ENCODE measurements around the gene AJAP1. TPM values are rescaled to one million over a fixed set of nuclear protein-coding genes. Genes with fewer than 3 reads are reported as not detected.

AJAP1 gene
- total RNA-seq, 1 experiment from 2014 or later = not detected

DNA sequence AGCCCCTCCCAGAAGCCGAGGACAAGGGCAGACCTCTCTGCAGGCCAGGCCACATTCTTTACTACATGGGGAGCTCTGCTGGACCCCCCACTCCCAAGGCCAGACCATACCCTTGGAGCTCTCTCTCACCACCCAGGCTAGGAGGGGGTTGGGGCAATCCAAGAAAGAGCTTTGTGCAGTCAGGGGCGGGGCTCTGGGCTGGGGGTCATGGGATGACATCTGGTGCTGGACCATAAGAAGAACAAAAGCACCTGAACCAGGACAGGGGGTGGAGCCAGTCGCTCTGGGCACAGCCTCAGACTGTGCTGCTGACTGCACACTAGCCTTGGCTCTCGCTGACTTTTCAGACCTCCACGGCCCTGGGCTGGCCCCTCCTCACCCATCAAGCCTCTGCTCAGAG is 23.1 kb upstream of the AJAP1 start:
- no peak for DNase-seq (ENCODE audit: low spot score)

DNA sequence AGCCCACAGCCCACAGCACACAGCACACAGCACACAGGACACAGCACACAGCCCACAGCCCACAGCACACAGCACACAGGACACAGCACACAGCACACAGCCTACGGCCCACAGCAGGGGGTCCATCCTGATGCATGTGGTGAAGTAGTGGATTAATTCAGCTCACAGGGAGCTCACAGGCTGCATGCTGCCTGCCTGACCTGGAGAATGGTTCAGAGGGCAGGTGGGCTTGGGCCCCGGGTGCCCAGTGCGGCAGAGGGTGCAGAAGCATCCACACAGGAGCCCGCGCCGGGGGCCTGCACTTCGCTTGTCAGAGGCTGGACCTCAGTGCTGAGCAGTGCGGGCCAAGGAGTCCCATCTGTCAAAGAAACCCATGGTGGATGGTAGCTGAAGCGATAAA is 21.1 kb upstream of the AJAP1 start:
- DNase-seq (ENCODE audit: low spot score) = no peak

DNA sequence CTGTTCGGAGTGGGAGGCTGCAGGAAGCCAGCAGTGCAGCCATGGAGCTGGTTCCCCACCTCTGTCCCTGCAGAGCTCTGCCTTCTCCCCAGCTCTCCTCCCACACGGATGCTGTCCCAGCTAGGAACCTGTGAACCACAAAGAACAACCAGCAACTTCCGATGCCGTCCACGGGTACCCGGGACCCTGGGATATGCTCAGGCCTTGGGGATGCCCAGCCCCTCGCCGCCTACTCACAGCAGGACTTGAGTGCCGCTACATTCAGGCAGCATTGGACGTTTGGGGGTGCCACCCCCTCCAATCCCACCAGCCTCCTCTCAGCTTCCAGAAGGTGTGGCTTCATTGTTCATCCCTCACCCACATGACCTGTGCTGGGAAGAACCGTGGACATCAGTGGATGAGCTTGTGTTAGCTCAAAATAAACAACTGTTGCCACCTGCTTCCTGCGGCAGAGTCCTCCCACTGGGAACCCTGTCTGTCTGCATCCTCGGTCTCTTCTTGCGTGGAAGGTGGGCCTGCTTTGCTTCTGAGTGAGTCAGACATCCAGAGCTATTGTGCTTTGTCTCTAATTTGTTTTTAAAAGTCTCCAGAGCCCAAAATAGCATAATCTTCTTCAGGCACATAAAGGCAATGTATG is 20.1 kb upstream of the AJAP1 start:
- no peak for DNase-seq (ENCODE audit: low spot score)

DNA sequence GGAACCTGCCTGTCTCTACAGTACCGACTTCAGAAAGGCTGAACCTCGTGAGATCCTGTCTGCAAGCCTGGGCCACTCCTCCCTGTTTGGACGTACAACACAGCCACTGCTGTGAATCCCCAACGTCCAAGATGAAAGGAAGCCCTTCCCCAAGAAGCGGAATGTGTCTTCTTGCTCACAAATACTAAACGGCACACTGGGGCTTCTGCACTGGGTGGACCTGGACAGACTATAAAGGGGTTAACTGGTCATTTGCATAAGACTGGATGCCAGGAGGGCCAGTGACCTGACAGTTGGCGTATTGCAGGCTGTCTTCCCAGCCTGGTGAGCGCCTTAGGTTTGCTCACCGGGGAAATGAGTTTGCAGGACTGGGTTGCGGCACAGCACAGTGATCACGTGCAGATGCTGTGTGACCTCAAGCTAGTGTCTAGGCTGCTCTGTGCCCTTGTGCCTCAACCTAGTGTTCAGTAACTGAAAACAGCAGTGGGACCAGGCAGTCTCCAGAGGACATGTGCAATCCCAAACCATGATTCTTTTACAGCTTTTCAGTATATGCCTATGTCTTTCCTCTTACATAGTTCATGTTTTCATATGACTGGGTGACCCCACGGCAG is 19.5 kb upstream of the AJAP1 start:
- no peak for DNase-seq (ENCODE audit: low spot score)

DNA sequence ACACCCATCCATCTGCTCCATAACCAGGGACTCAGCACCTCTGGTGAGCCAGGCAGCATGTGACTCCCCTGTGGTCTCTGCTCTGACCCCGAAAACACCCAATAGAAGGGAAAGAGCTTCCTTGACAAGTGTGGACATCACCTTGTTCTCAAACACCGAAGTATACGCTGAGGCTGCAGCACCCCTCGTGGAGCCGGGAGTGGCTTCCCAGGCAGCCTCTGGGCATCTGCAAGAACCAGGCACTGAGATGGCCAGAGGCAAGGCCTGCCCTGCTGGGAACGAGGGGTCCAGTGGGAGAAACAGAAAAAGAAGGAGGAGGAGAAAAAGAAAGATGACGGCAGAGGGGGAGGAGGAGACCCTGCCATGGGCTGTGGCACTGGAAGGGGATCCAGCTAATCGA is 18.2 kb upstream of the AJAP1 start:
- no peak for DNase-seq (ENCODE audit: low spot score)

DNA sequence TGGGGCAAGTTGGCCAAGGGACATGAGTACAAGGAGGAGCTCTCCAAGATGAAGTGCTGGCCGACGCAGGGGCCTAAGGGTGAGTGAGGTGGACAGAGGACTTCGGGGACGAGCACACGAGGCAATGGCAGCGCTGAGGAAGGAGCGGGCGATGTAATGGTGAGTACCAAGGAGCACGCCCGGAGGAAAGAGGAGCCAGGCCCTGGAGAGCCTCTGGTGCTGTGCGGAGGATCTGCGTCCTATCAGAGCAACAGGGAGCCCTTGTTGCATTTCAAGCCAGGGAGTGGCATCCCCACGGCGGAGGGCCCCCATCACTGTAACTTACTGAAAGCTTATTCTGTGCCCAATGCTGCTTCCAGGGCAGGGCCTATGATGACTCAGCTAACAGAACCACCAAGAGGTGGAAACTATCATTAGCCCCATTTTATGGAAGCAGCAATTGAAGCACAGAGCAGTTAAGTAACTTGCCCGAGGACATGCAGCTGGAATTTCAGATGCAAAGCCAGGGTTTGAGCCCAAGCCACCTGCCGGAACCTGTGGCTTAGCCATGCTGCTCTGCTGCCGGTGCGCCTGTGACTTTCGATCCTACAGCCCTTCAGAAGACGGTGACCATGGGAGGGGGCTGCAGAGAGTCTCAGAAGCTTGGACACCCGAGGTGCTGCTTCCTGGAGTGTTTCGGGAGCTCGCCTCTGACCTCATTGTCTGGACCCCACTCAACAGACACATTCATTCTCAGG is 17.6 kb upstream of the AJAP1 start:
- no peak for DNase-seq (ENCODE audit: low spot score)

DNA sequence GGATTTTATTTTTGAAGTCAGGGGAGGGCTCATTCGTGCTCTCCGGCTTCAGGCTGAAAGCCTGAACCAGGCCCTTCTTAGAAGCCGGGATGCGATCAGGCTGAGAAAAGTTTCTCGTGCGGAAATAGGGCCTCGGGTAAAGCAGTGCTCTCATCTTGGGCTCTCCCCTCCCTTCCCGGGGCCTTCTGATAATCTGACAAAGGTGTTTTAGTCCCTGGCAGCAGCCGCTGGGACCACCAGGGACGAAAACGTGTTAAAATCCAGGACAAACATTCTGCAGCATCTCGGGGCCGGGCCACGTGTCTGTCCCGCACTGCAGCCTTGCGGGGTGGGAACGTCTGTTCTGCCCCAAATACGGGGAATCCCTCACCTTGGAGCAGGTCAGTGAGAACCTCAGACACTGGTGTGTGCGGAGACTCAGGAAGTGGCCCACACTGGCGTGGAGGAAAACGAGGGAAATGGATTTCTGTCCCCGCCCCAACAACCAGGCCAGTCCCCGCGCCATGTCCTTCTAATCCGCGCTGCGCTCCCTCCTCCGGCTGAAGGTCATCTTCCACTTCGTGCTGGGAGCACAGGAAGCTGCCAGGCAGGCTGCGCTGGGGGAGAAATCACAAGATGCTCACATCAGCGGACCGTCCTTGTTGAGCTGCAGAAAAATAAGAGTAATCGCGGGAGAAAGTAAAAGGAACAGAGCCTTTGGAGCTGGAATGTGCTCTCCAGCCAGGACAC is 16.6 kb upstream of the AJAP1 start:
- DNase-seq (ENCODE audit: low spot score) = no peak

DNA sequence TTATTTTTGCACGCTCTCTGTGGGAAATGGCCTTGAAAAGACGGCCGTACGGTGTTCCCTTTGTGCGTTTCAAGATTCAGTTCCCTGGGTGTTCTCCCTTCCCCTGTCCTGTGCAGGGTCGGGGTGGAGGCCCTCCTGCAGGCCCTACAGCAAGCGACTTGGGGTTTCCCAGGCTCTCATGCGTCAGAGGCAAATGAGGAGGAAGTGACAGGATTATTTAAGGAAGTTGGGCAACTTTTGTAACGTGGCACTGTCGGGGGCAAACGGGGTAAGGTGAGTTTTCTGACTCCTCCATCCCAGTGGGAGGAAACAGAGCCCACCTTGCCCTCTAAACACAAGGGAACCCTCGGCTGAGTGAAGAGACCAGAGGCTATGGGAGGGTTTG is 16.1 kb upstream of the AJAP1 start:
- no peak for DNase-seq (ENCODE audit: low spot score)

DNA sequence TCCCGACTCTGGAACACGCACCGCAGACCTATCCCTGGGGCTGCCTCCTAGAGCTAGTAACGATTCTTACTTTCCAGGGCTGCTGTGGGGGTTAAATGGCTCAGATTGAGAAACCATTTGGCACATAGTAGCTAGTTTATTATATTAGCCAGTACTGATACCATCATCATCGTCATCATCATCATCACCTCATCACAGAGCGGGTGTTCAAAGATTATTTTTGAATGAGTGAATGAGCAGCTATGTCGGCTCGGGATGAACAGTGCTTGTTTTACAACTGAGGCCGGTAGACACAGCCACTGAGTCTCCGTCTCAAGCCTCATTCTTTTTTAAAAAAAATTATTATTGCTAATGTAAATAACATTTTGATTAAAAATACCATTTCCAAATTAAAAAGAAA is 13.5 kb upstream of the AJAP1 start:
- no peak for DNase-seq (ENCODE audit: low spot score)

DNA sequence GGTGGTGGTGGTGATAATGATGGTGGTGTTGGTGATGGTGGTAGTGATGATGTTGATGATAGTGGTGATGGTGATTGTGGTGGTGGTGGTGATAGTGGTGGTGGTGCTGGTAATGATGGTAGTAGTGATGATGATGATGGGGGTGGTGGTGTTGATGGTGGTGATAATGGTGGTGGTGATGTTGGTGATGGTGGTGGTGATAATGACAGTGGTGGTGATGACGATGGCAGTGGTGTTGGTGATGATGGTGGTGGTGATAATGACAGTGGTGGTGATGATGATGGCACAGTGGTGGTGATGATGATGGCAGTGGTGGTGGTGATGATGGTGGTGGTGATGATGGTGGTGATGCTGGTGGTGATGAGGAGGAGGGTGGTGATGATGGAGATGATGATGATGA is 7.0 kb upstream of the AJAP1 start:
- no peak for DNase-seq (ENCODE audit: low spot score)

DNA sequence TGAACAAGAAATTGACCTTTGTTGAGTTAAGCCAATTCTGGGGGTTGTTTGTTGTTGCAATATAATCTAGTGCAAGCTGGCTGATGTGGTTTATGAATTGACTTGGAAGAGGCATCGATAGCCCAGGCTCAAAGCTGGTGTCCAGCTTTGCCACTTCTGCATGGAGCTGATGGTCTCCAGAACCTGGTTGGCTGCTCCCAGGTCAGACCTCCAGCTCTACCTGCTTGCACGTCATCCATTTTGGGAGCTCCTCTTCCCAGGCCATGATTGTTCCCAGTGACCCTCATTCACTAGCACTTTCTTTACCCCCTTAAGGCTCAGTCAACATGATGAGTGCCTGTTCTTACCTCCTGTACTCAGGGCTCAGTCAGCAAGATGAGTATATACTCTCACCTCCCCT is 5.8 kb upstream of the AJAP1 start:
- DNase-seq (ENCODE audit: low spot score) = no peak

DNA sequence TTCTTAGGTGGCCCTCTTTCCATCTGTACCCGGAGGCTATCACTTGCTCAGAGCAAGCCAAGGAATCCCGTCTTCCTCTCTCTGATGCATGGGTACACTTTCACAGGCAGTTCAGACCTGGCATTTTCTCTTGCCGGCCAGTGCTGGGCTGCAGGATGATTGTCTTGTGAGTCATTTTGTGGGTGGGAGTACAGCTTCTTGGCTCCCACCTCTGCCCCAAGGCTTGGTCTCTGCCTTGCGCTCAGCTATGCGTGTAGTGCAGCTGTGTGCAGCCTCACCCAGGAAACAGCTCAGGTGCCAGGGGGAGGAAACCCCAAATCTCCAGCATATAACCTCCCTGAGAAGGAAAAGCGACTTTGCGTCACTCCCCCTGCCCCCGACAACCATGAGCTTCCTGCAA is 3.9 kb upstream of the AJAP1 start:
- no peak for DNase-seq (ENCODE audit: low spot score)

DNA sequence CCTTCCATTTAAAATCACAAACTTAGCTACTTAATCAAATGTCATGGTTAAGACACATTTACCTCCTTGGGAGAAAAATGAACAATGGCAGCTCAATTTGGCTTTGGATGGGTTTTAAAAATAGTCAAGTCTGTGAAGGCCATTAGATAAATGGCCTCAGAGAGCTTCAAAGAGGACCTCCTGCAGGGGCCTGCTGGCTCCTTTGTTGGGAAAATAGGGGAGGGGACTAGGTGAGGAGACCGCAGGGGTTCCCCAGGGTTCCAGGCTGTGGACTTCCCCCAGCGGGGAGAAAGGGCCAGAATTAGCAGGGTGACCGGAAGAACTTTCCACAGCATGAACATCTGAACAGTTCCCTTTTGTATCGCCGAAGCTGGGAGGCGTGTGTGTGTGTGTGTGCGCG is 3.4 kb upstream of the AJAP1 start:
- DNase-seq (ENCODE audit: low spot score) = no peak

DNA sequence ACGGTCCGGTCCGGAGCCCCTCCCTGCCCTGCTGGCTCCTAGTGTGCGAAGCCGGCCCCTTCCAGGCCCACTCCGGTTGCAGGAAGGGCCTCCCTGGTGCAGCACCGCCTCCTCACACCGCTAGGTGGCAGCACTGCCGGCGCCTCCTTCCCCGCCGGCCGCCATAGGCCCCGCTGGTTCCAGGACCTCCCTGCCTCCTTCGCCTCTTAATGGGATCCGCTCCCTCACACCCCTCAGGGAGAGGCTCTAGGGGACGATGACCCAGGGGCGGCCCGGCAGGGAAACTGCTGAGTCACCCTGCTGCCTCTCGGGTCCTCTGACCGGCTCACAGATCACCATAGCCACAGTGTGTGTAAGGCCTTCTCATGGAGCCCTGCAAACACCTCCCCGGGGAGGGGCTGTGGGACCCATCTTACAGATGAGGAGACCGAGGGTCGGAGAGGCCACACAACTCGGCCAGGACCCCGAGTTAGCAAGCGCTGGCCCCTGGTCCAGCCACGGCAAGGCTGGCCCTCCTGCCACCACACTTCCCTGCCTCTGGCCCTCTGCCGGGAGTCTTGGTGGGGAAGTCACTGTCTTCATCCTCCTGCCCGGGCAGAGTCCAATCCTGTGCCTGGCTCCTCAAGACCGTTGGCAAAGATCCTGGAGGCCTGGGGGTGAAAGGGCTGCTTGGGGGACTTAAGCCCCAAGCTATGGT is 1.6 kb upstream of the AJAP1 start:
- DNase-seq (ENCODE audit: low spot score) = peak; percentile 19

DNA sequence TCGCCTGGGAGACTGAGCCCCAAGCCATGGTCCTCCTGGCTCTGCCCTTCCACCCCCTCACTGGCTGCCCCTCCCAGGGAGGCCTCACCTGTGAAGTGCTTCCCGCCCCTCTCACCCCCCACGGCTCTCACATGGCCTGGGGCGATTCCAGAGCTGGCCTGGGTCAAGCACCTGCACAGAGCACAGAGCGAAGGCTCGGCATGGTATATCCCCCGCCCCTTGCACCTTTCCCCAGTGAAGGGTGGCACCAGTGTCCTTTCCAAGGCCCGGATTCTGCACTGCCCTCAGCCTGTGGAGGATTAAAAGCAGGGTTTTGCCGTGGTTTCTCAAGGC is 1.1 kb upstream of the AJAP1 start:
- DNase-seq (ENCODE audit: low spot score) = no peak

DNA sequence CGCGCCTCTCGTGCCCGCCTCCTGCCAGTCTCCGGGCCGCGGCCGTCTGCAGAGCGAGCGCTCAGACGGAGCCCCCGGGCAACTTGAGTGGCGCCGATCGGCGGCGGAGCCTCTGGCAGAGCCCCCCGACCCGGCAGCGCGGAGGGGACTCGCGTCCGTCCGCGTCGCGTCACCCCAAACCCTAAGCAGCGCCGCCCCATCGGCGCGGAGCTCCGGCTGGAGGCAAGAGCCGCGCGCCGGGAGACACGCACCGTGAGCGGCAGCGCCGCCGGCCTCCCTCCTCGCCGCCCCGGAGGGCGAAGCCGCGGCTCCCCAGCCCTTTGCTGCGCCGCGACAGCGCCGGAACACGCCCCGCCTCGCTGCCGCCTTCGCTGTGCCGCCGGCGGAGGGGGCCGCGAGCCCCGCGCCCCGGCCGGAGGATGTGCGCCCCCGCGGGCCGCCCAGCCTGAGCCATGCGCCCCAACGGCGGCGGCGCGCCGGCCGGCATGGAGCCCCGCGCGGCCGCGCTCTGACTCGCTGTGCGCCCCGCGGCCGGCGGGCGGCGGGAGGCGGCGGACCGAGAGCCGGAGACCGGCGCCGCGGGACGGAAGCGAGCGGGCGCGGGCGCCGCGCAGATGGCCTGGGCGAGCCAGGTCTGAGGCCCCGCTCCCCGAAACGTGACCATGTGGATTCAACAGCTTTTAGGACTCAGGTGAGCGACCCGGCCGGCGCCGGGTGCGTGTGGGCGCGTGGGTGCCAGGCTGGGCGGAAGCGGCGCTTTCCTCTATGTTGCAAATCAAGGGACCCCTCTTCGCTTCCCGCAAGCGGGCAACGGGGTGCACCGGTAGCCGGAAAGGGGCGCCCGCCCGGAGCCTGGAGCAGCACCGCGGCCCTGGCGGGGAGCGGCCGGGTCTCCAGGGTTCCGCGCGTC is 610 bp downstream of the AJAP1 start:
- no peak for DNase-seq (ENCODE audit: low spot score)

DNA sequence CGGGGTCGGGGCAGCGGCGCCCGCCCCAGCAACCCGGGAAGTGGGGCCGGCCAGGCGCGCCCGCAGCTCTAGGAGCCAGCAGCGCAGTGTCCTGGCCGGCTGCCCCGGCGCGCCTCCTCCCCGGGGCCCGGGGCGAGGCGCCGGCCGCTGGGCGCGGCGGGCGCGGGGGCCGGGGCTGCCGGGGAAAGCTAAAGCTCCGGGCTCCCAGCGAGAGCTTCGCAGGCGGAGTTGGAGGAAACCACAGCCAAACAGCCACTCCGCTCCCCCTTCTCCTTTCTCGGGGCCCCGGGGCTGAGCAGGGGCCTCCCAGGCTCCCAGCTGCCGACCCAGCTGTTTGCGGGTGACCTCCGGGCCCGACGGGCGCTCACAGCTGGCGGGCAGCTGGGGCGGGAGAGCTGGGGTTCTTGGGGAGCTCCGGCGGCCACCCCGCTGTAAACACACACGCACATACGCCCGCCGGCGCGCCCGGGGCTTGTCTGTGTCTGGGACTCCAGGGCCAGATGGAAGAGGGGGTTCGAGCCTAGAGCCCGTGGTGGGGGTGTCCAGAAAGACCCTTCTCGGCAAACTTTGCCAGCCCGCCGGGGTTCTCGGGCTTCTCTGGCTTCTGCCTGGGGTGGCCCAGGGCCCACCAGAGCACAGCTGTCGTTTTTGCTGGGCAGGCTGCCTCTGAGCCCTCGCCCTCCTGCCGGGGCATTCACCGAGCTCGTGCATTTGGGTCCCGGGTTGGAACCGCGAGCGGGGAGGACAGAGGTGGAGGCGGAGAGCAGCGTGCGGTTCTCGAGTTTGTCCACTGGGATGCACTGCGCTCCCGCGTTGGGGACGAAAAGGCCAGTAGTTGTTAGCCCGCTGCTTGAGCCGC is 1.5 kb downstream of the AJAP1 start:
- no peak for DNase-seq (ENCODE audit: low spot score)

DNA sequence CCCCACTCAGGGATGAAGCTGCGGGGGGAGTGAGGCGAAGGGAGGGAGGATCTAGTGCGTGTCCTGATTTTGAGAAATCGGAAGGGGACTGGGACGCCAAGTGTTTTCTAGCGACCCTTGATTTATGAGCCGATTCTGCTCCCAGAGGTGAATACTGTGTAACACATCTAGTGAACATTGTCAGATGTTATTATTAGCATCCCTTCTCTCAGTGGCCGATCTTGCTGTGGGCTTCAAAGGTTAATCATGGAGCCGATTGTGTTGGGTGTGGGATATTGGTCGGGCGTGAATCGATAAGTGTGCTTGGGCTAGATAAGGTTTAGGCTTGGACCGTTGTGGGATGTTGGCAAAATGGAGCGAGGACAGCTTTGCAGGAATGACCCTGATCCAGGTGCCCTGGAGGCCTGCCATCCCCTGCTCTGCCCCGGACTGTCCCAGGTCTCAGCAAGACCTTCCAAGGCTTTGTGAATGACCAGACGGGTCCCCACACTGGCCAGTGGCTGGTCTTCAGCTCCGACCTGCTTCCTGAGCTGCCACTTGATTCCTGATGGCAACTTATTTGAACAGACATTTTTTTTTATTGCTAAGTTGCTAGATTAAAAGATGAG is 2.2 kb downstream of the AJAP1 start:
- DNase-seq (ENCODE audit: low spot score) = no peak

DNA sequence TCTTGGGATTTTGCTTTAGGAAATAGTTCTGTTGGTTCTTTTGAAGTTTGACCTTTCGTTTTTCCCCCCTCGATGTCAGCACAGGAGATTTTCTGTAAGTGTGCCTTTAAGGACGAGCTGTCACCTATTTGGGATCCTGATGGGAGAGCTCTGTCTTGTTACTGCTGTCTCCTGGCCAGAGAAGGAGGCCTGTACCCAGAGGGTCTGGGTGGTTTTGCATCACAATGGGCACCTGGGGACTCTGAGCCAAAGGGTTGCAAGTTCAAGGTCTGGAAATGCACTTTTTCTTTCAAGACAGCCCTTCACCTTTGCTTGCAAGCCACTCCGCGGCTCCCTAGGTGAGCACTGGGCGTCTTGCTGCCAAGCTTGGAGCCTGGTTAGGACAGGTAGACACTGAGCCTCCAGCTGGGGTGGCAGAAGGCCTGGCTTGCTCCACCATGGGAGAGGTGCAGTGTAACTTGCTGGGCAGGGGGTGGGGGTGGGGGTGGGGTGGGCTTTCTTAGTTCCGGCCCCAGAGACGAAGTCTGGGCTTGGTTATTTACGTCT is 2.9 kb downstream of the AJAP1 start:
- no peak for DNase-seq (ENCODE audit: low spot score)

Data from HT-29 (cell line).